GM12878 (cell line): ENCODE measurements around the gene PRSS58. TPM values are rescaled to one million over a fixed set of nuclear protein-coding genes. Genes with fewer than 3 reads are reported as not detected.

ENCODE experiments used
- ATAC-seq: fragments of 200-7000 bp; cut with Tn5 transposase; 3 replicates; pipeline ENCODE4 v1.9.1; 2020; ENCODE audit warnings: mild to moderate bottlenecking, moderate library complexity
- BruUV-seq: library from RNA; stranded (reverse); fragments of 400-500 nt; replicated peaks from 2 replicates; lab custom pipeline; 2021; lab: Mats Ljungman, UMichigan
- CTCF ChIA-PET: fragments of 300-600 bp; sonication (Branson Sonifier 250); formaldehyde crosslinking; extraction: SDS; loops from one replicate; lab custom pipeline; 2021; ENCODE audit warnings: inconsistent platforms; lab: Yijun Ruan, JAX
- POLR2A ChIA-PET: fragments of 350-600 bp; formaldehyde crosslinking; extraction: SDS; loops from one replicate; lab custom pipeline; 2021; ENCODE audit warnings: inconsistent platforms; lab: Charles Lee
- RAD21 ChIA-PET: fragments of 300-600 bp; sonication (Branson Sonifier 250); formaldehyde crosslinking; loops from one replicate; lab custom pipeline; 2023; ENCODE audit warnings: antibody characterized with exemption; ENCODE audit not compliant: unreplicated experiment; lab: Charles Lee
- SMC1A ChIA-PET: fragments of 300-600 bp; sonication (Branson Sonifier 250); formaldehyde crosslinking; loops from one replicate; lab custom pipeline; 2023; ENCODE audit not compliant: unreplicated experiment, uncharacterized antibody; lab: Charles Lee
- DNase-seq: peaks from one replicate; pipeline ENCODE4 v3.0.0-alpha.2; 2011; ENCODE audit warnings: low read depth, low spot score
- FAIRE-seq: peaks from 3 replicates; lab custom pipeline; 2011; peaks lifted over from hg19 to GRCh38; lab: Jason Lieb, UNC
- H2AFZ ChIP-seq: 2 replicates; pipeline ENCODE4 v1.6.0; 2011; ENCODE audit warnings: low read depth, low read length, control low read depth; ENCODE audit not compliant: control insufficient read depth
- H3K27ac ChIP-seq: 2 replicates; pipeline ENCODE4 v1.5.1; 2011; ENCODE audit warnings: control low read depth; ENCODE audit not compliant: control insufficient read depth, insufficient read depth
- H3K27me3 ChIP-seq, 2 experiments: replicated peaks in 1 of 2; 2 replicates each; pipeline versions ENCODE4 v1.6.0 to v1.6.1; 2011; ENCODE audit warnings: low read length in 1 of 2; ENCODE audit not compliant: control insufficient read depth in 2 of 2, insufficient read depth in 2 of 2
- H3K36me3 ChIP-seq, 2 experiments: 2 replicates each; pipeline ENCODE4 v1.5.1; 2011; ENCODE audit warnings: low read length in 1 of 2; ENCODE audit not compliant: control insufficient read depth in 2 of 2, insufficient read depth in 2 of 2
- H3K4me1 ChIP-seq: 2 replicates; pipeline ENCODE4 v1.6.1; 2011; ENCODE audit warnings: mild to moderate bottlenecking, low read length, moderate library complexity, mixed read lengths; ENCODE audit not compliant: control insufficient read depth, insufficient read depth
- H3K4me2 ChIP-seq: 2 replicates; pipeline ENCODE4 v1.6.0; 2011; ENCODE audit warnings: control low read depth; ENCODE audit not compliant: control insufficient read depth, insufficient read depth
- H3K4me3 ChIP-seq: fragments of 200-600 bp; sonication (generic); 2 replicates; pipeline ENCODE4 v1.5.1; 2016
- H3K79me2 ChIP-seq: 2 replicates; pipeline ENCODE4 v1.6.0; 2011; ENCODE audit warnings: low read length; ENCODE audit not compliant: control insufficient read depth, insufficient read depth
- H3K9ac ChIP-seq: 2 replicates; pipeline ENCODE4 v1.8.0; 2011; ENCODE audit warnings: low read length, control low read depth, mixed read lengths; ENCODE audit not compliant: control insufficient read depth, insufficient read depth
- H3K9me3 ChIP-seq: replicated peaks from 3 replicates; pipeline ENCODE4 v1.5.1; 2011; ENCODE audit warnings: mild to moderate bottlenecking, low read length; ENCODE audit not compliant: control insufficient read depth, insufficient read depth
- H4K20me1 ChIP-seq: 2 replicates; pipeline ENCODE4 v1.6.0; 2011; ENCODE audit not compliant: control insufficient read depth, insufficient read depth
- CBX5 ChIP-seq: sonication (generic); IDR thresholded peaks from 2 replicates; pipeline ENCODE4 v1.6.1; 2016; ENCODE audit warnings: low read depth, moderate library complexity, mild to moderate bottlenecking, inconsistent platforms
- FOXK2 ChIP-seq: fragments of 450-650 bp; IDR thresholded peaks from 2 replicates; pipeline ENCODE4 v1.6.1; 2017; ENCODE audit warnings: mild to moderate bottlenecking, moderate library complexity
- HDAC2 ChIP-seq: fragments of 200-600 bp; sonication (generic); IDR thresholded peaks from 2 replicates; pipeline ENCODE4 v1.6.1; 2017
- NFYB ChIP-seq: IDR thresholded peaks from 2 replicates; pipeline ENCODE4 v1.6.1; 2011; ENCODE audit warnings: low read depth, mild to moderate bottlenecking, low read length, improper control_type of control experiment, moderate library complexity; ENCODE audit not compliant: insufficient read depth
- NR2F1 ChIP-seq: fragments of 450-650 bp; conservative IDR thresholded peaks from 2 replicates; pipeline ENCODE4 v1.6.1; 2017; ENCODE audit warnings: mild to moderate bottlenecking
- SMAD1 ChIP-seq: fragments of 450-650 bp; IDR thresholded peaks from 2 replicates; pipeline ENCODE4 v1.6.1; 2018; ENCODE audit warnings: mild to moderate bottlenecking, low read depth; ENCODE audit not compliant: partially characterized antibody
- SMAD5 ChIP-seq: IDR thresholded peaks from 2 replicates; pipeline ENCODE4 v1.6.1; 2016; ENCODE audit warnings: antibody characterized with exemption, low read depth
- SUPT20H ChIP-seq: IDR thresholded peaks from 2 replicates; pipeline ENCODE4 v1.6.1; 2011; ENCODE audit warnings: low read depth, mild to moderate bottlenecking, low read length, moderate library complexity, borderline replicate concordance; ENCODE audit not compliant: control insufficient read depth
- TCF3 ChIP-seq: IDR thresholded peaks from 2 replicates; pipeline ENCODE4 v1.6.1; 2012; ENCODE audit warnings: low read depth, mild to moderate bottlenecking, low read length, borderline replicate concordance; ENCODE audit not compliant: insufficient read depth
- YBX1 ChIP-seq: fragments of 450-650 bp; IDR thresholded peaks from 2 replicates; pipeline ENCODE4 v1.6.1; 2016; ENCODE audit warnings: antibody characterized with exemption
- WGBS: methylation state at CpG from one replicate; pipeline ENCODE4 v1.1.6; 2016; ENCODE audit warnings: low lambda C conversion rate; ENCODE audit not compliant: insufficient replicate concordance, insufficient coverage; ENCODE audit errors: missing lambda C conversion rate; 5-methylcytosine and 5-hydroxymethylcytosine counted together
- in situ Hi-C: fragments of 300-500 bp; cut with MboI; formaldehyde crosslinking; loops from 9 replicates; pipeline ENCODE4 v1.14.3; 2018; ENCODE audit warnings: mixed read lengths
- intact Hi-C: fragments of 100-400 bp; cut with micrococcal nuclease; formaldehyde crosslinking; loops from one replicate; pipeline ENCODE4 v1.14.2; 2022; ENCODE audit not compliant: unreplicated experiment
- polyA plus RNA-seq, 11 experiments: library from polyadenylated mRNA; depleted of rRNA in 4 of 11; unstranded in 6 of 11; stranded (reverse) in 5 of 11; fragments of >200 nt; fragmentation: Nextera tagmentation in 4 of 11; fragmentation: Illumina TruSeq in 1 of 11; extraction: Ambion mirVana in 4 of 11; extraction: Trizol in 1 of 11; gene quantifications; 1 replicate in 1 of 11; 2 replicates in 10 of 11; pipeline versions ENCODE4 v1.2.1 to v1.2.3, GENCODE V29; 2011 to 2016; ENCODE audit warnings: inconsistent platforms in 2 of 11, missing spikeins in 2 of 11, low read depth in 1 of 11
- total RNA-seq, 4 experiments: library from RNA; depleted of rRNA in 3 of 4; stranded (reverse); fragments of >200 nt in 3 of 4; fragmentation: Illumina TruSeq in 1 of 4; extraction: Trizol in 1 of 4; gene quantifications; 2 replicates each; pipeline versions ENCODE4 v1.2.1 to v1.2.3, GENCODE V29; 2013 to 2021
- TF ChIP-seq, protein P1 (sequence below): IDR thresholded peaks from 2 replicates; pipeline ENCODE4 v1.6.1; 2011; ENCODE audit warnings: borderline replicate concordance, low read depth, mild to moderate bottlenecking, moderate library complexity, mixed read lengths, low read length; ENCODE audit not compliant: insufficient read depth; ENCODE audit errors: extremely low read length
- TF ChIP-seq, protein P2 (sequence below): fragments of 450-650 bp; IDR thresholded peaks from 2 replicates; pipeline ENCODE4 v1.6.1; 2017; ENCODE audit warnings: antibody characterized with exemption, mild to moderate bottlenecking, moderate library complexity

Gene PRSS58
- total and polyA plus RNA-seq, 10 of the 15 experiments (the other 5 are each of a cell fraction or from before 2014, with no cell fraction given): not detected

DNA sequence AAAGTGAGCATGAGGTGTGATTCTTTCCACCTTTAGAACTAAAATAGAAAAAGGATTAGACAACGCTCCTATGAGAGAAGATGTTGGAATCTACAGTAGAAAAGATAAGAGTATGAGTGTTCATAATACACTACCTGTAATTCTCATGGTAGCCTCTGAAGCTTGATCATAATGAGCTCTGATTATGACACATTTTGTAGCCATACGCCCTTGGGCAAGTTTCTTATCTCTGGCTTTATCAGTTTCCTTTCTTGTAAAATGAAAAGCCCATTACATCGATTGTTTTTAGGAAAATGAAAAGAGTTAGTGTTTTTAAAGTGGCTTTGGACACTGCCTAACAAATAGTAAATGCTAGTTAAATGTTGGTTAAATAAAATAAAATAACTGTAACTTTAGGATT is 22.4 kb upstream of the PRSS58 start:
- no peak for FAIRE-seq
- in situ Hi-C loops: no loop called here

More for the DNA sequence above, 22.4 kb upstream of the PRSS58 start:
- no TSS peak for BruUV-seq
- TF ChIP-seq YBX1 (no peak), TCF3 (no peak), CBX5 (no peak), NFYB (no peak), SMAD5 (no peak), HDAC2 (no peak), SMAD1 (no peak), FOXK2 (no peak), SUPT20H (no peak), NR2F1 (no peak)
- TF ChIP-seq, protein P1, sequence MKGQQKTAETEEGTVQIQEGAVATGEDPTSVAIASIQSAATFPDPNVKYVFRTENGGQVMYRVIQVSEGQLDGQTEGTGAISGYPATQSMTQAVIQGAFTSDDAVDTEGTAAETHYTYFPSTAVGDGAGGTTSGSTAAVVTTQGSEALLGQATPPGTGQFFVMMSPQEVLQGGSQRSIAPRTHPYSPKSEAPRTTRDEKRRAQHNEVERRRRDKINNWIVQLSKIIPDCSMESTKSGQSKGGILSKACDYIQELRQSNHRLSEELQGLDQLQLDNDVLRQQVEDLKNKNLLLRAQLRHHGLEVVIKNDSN: no peak
- TF ChIP-seq, protein P2, sequence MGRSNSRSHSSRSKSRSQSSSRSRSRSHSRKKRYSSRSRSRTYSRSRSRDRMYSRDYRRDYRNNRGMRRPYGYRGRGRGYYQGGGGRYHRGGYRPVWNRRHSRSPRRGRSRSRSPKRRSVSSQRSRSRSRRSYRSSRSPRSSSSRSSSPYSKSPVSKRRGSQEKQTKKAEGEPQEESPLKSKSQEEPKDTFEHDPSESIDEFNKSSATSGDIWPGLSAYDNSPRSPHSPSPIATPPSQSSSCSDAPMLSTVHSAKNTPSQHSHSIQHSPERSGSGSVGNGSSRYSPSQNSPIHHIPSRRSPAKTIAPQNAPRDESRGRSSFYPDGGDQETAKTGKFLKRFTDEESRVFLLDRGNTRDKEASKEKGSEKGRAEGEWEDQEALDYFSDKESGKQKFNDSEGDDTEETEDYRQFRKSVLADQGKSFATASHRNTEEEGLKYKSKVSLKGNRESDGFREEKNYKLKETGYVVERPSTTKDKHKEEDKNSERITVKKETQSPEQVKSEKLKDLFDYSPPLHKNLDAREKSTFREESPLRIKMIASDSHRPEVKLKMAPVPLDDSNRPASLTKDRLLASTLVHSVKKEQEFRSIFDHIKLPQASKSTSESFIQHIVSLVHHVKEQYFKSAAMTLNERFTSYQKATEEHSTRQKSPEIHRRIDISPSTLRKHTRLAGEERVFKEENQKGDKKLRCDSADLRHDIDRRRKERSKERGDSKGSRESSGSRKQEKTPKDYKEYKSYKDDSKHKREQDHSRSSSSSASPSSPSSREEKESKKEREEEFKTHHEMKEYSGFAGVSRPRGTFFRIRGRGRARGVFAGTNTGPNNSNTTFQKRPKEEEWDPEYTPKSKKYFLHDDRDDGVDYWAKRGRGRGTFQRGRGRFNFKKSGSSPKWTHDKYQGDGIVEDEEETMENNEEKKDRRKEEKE: no peak
- H3K4me2 ChIP-seq: no peak overlapping the region
- no peaks in the 10 kb centered on the region for H4K20me1 ChIP-seq
- ChIA-PET SMC1A (interaction anchor here (0.6 kb wide), 1 partner anchor 1037 kb away, joined by 3 read pairs; no protein-coding TSS in a partner anchor), POLR2A (no interaction called here), CTCF (interaction anchor here (1.3 kb wide), 1 partner anchor 11 kb away, joined by 4 read pairs; no protein-coding TSS in a partner anchor), RAD21 (no interaction called here)
- no peak for DNase-seq
- H3K36me3 ChIP-seq: no peaks in the 10 kb centered on the region
- H2AFZ ChIP-seq: no peak overlapping the region
- H3K4me1 ChIP-seq: no peaks in the 10 kb centered on the region
- WGBS: 0% methylated on average over 3 of the region's 3 CpGs
- no peak overlapping the region for H3K9ac ChIP-seq
- intact Hi-C loops: no loop called here
- no peak overlapping the region for H3K27ac ChIP-seq
- no peaks in the 10 kb centered on the region for H3K9me3 ChIP-seq
- no peaks in the 10 kb centered on the region for H3K79me2 ChIP-seq
- no peak overlapping the region for H3K4me3 ChIP-seq
- no peaks in the 10 kb centered on the region for H3K27me3 ChIP-seq
- no peak for ATAC-seq
